ENCODE measurements around the gene ONECUT3.

- TF ChIP-seq POLR2A (IDR thresholded peaks at IDR 0.05) (no peak), CTCF (IDR thresholded peaks at IDR 0.05) (no peak)
These were observed 24.3 kb upstream of the ONECUT3 start for GRCh38 chr19:1728816-1729567.

Data from lower leg skin (tissue), 3 donors.